ENCODE measurements around the gene MUC15. TPM values are rescaled to one million over a fixed set of nuclear protein-coding genes. Genes with fewer than 3 reads are reported as not detected.

MUC15 gene
- total and polyA plus RNA-seq, 2 experiments from 2014 or later: not detected

DNA sequence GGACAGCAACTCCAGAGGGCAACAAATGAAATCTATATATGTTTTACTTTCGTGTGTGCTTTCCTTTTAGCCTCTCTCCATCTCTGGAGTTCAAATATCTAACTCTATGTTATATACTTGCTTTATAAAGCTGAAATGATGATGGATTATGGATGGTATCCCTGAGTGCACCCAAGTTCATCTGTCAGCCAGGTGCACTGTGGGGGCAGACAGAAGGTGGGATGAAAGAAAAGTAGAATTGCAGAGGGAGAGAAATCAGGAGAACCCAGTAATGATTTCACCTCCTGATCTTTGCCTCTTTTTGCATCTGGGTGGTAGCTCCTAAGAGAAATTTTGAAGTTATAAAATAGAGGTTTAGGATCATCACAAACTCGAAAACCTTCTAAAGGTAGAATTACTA is 2.4 kb downstream of the MUC15 start:
- H3K4me1 ChIP-seq (ENCODE audit: insufficient read depth): peaks cover 12% of the 10 kb centered on the region
- H2AFZ ChIP-seq: 0 out of 2 replicates have a peak overlapping the region, but pooled peaks have one; percentile 45
- no peak overlapping the region for H3K4me2 ChIP-seq
- no peaks in the 10 kb centered on the region for H3K36me3 ChIP-seq (ENCODE audit: insufficient read depth)
- Mint-ChIP-seq H3K27ac (no peak overlapping the region), H3K27me3 (ENCODE audit: insufficient read depth, low read depth, poor library complexity) (no peaks in the 10 kb centered on the region), H3K4me3 (no peak overlapping the region), H3K4me1 (peaks cover 18% of the 10 kb centered on the region), H3K36me3 (ENCODE audit: low read depth) (no peaks in the 10 kb centered on the region), H3K9me3 (no peaks in the 10 kb centered on the region)
- no peak overlapping the region for H3K27ac ChIP-seq (ENCODE audit: low read depth)
- H3K79me2 ChIP-seq (replicated peaks; ENCODE audit: insufficient read depth): no peaks in the 10 kb centered on the region
- no peak overlapping the region for H3K4me3 ChIP-seq
- no peaks in the 10 kb centered on the region for H4K20me1 ChIP-seq (replicated peaks; ENCODE audit: insufficient read depth)
- TF ChIP-seq STAT1 (IDR thresholded peaks at IDR 0.05; ENCODE audit: unreplicated experiment) (no peak), EZH2phosphoT487 (IDR thresholded peaks at IDR 0.05; ENCODE audit: unreplicated experiment) (no peak), CREB1 (CRISPR knock-in tag; IDR thresholded peaks at IDR 0.05; ENCODE audit: low read depth) (no peak), NANOG (IDR thresholded peaks at IDR 0.05; ENCODE audit: borderline replicate concordance) (no peak), ZNF114 (CRISPR knock-in tag; IDR thresholded peaks at IDR 0.05) (no peak), ZNF331 (CRISPR knock-in tag; IDR thresholded peaks at IDR 0.05; ENCODE audit: low read depth) (no peak), EZH2 (IDR thresholded peaks at IDR 0.05; ENCODE audit: low read depth, unreplicated experiment) (no peak), JUNB (IDR thresholded peaks at IDR 0.05; ENCODE audit: unreplicated experiment) (no peak), POLR2AphosphoS5 (IDR thresholded peaks at IDR 0.05; ENCODE audit: low read depth) (no peak)
- TF ChIP-seq, protein P1, sequence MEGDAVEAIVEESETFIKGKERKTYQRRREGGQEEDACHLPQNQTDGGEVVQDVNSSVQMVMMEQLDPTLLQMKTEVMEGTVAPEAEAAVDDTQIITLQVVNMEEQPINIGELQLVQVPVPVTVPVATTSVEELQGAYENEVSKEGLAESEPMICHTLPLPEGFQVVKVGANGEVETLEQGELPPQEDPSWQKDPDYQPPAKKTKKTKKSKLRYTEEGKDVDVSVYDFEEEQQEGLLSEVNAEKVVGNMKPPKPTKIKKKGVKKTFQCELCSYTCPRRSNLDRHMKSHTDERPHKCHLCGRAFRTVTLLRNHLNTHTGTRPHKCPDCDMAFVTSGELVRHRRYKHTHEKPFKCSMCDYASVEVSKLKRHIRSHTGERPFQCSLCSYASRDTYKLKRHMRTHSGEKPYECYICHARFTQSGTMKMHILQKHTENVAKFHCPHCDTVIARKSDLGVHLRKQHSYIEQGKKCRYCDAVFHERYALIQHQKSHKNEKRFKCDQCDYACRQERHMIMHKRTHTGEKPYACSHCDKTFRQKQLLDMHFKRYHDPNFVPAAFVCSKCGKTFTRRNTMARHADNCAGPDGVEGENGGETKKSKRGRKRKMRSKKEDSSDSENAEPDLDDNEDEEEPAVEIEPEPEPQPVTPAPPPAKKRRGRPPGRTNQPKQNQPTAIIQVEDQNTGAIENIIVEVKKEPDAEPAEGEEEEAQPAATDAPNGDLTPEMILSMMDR (conservative IDR thresholded peaks at IDR 0.05; ENCODE audit: low read depth in 2 of 2): no peak
- TF ChIP-seq, protein P2, sequence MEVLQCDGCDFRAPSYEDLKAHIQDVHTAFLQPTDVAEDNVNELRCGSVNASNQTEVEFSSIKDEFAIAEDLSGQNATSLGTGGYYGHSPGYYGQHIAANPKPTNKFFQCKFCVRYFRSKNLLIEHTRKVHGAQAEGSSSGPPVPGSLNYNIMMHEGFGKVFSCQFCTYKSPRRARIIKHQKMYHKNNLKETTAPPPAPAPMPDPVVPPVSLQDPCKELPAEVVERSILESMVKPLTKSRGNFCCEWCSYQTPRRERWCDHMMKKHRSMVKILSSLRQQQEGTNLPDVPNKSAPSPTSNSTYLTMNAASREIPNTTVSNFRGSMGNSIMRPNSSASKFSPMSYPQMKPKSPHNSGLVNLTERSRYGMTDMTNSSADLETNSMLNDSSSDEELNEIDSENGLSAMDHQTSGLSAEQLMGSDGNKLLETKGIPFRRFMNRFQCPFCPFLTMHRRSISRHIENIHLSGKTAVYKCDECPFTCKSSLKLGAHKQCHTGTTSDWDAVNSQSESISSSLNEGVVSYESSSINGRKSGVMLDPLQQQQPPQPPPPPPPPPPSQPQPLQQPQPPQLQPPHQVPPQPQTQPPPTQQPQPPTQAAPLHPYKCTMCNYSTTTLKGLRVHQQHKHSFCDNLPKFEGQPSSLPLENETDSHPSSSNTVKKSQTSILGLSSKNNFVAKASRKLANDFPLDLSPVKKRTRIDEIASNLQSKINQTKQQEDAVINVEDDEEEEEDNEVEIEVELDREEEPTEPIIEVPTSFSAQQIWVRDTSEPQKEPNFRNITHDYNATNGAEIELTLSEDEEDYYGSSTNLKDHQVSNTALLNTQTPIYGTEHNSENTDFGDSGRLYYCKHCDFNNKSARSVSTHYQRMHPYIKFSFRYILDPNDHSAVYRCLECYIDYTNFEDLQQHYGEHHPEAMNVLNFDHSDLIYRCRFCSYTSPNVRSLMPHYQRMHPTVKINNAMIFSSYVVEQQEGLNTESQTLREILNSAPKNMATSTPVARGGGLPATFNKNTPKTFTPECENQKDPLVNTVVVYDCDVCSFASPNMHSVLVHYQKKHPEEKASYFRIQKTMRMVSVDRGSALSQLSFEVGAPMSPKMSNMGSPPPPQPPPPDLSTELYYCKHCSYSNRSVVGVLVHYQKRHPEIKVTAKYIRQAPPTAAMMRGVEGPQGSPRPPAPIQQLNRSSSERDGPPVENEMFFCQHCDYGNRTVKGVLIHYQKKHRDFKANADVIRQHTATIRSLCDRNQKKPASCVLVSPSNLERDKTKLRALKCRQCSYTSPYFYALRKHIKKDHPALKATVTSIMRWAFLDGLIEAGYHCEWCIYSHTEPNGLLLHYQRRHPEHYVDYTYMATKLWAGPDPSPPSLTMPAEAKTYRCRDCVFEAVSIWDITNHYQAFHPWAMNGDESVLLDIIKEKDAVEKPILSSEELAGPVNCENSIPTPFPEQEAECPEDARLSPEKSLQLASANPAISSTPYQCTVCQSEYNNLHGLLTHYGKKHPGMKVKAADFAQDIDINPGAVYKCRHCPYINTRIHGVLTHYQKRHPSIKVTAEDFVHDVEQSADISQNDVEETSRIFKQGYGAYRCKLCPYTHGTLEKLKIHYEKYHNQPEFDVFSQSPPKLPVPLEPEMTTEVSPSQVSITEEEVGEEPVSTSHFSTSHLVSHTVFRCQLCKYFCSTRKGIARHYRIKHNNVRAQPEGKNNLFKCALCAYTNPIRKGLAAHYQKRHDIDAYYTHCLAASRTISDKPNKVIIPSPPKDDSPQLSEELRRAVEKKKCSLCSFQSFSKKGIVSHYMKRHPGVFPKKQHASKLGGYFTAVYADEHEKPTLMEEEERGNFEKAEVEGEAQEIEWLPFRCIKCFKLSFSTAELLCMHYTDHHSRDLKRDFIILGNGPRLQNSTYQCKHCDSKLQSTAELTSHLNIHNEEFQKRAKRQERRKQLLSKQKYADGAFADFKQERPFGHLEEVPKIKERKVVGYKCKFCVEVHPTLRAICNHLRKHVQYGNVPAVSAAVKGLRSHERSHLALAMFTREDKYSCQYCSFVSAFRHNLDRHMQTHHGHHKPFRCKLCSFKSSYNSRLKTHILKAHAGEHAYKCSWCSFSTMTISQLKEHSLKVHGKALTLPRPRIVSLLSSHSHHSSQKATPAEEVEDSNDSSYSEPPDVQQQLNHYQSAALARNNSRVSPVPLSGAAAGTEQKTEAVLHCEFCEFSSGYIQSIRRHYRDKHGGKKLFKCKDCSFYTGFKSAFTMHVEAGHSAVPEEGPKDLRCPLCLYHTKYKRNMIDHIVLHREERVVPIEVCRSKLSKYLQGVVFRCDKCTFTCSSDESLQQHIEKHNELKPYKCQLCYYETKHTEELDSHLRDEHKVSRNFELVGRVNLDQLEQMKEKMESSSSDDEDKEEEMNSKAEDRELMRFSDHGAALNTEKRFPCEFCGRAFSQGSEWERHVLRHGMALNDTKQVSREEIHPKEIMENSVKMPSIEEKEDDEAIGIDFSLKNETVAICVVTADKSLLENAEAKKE (CRISPR knock-in tag; IDR thresholded peaks at IDR 0.05): no peak
- TF ChIP-seq, protein P3, sequence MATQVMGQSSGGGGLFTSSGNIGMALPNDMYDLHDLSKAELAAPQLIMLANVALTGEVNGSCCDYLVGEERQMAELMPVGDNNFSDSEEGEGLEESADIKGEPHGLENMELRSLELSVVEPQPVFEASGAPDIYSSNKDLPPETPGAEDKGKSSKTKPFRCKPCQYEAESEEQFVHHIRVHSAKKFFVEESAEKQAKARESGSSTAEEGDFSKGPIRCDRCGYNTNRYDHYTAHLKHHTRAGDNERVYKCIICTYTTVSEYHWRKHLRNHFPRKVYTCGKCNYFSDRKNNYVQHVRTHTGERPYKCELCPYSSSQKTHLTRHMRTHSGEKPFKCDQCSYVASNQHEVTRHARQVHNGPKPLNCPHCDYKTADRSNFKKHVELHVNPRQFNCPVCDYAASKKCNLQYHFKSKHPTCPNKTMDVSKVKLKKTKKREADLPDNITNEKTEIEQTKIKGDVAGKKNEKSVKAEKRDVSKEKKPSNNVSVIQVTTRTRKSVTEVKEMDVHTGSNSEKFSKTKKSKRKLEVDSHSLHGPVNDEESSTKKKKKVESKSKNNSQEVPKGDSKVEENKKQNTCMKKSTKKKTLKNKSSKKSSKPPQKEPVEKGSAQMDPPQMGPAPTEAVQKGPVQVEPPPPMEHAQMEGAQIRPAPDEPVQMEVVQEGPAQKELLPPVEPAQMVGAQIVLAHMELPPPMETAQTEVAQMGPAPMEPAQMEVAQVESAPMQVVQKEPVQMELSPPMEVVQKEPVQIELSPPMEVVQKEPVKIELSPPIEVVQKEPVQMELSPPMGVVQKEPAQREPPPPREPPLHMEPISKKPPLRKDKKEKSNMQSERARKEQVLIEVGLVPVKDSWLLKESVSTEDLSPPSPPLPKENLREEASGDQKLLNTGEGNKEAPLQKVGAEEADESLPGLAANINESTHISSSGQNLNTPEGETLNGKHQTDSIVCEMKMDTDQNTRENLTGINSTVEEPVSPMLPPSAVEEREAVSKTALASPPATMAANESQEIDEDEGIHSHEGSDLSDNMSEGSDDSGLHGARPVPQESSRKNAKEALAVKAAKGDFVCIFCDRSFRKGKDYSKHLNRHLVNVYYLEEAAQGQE (IDR thresholded peaks at IDR 0.05; ENCODE audit: unreplicated experiment): no peak
- TF ChIP-seq, protein P4, sequence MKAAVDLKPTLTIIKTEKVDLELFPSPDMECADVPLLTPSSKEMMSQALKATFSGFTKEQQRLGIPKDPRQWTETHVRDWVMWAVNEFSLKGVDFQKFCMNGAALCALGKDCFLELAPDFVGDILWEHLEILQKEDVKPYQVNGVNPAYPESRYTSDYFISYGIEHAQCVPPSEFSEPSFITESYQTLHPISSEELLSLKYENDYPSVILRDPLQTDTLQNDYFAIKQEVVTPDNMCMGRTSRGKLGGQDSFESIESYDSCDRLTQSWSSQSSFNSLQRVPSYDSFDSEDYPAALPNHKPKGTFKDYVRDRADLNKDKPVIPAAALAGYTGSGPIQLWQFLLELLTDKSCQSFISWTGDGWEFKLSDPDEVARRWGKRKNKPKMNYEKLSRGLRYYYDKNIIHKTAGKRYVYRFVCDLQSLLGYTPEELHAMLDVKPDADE (IDR thresholded peaks at IDR 0.05): no peak
- H3F3A ChIP-seq (replicated peaks; ENCODE audit: low read depth): no peaks in the 10 kb centered on the region
- no peak for DNase-seq (ENCODE audit: low spot score)
- H3K9me2 ChIP-seq (ENCODE audit: insufficient read depth): no peaks in the 10 kb centered on the region
- ATAC-seq: no peak
- no peaks in the 10 kb centered on the region for H3K27me3 ChIP-seq (ENCODE audit: insufficient read depth)

Data from GM23338 (cell line).